HS-5 (cell line): ENCODE data around the gene IGLL1.
"Not testable (repeated sequence)": the region's sequence is repeated elsewhere in the genome, so short reads cannot be mapped to it uniquely, and the experiment has no call there.

ENCODE experiments used
- DNase-seq: peaks from one replicate; pipeline ENCODE4 v3.0.0-alpha.2; 2012; ENCODE audit warnings: low read depth

Gene IGLL1

DNA sequence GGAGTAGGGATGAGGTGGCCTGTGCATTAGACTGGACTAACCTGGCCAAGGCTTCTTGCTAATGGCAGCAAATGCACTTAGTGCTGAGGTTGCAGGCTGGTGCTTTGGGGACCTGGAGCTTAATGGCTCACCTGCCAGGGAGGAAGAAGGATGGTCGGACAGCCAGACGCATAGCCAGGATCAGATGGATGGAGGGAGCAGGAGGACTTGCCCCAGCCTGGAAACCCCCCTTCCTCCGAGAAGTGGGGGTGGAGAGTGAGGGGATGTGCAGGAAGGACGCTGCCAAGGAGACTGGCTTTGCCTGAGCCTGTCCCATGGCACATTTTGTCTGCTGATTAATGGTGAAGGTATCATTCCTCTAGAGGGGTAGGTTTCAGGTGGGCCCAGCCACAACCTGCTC is 17.9 kb downstream of the IGLL1 start:
- no peak for DNase-seq

DNA sequence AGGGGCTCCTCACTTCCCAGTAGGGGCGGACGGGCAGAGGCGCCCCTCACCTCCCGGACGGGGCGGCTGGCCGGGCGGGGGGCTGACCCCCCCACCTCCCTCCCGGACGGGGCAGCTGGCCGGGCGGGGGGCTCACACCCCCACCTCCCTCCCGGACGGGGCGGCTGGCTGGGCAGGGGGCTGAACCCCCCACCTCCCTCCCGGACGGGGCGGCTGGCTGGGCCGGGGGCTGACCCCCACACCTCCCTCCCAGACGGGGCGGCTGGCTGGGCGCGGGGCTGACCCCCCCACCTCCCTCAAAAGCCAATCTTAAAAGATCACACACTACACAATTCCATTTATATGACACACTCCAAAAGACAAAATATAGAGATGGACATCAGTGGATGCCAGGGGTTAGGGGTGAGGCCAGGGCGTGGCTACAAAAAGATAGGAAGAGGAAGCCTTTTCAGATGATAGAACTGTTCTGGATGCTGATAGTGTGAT is 19.0 kb downstream of the IGLL1 start:
- not testable (repeated sequence) for DNase-seq

DNA sequence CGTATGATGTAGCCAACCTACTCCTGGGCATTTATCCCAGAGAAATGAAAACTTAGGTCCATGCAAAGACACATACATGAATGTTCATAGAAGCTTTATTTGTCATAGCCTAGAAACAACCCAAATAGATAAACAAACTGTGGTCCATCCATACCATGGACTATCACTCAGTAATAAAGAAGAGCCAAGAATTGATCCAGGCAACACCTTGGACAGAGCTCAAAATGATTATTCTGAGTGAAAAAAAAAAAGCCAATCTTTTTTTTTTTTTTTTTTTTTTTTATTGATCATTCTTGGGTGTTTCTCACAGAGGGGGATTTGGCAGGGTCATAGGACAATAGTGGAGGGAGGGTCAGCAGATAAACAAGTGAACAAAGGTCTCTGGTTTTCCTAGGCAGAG is 19.9 kb downstream of the IGLL1 start:
- DNase-seq, result not testable (repeated sequence)

DNA sequence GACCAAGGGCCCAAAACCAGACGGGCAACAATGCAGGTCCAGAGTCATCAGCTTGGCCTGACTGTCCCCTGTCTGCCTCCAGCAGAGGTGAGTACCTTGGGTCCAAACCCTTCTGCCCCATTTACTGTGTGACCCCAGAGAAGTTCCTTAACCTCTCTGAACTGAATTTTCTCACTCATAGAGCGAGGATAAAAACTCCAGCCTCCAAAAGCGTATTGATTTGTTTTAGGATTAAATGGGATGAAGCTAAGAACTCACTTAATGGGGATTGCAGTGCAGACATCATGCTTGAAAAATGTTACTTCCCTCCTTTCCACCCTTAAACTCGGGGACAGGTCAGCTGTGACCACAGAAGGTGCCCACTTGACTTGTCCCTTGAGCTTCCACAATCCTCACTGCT is 22.6 kb downstream of the IGLL1 start:
- DNase-seq, result no peak

DNA sequence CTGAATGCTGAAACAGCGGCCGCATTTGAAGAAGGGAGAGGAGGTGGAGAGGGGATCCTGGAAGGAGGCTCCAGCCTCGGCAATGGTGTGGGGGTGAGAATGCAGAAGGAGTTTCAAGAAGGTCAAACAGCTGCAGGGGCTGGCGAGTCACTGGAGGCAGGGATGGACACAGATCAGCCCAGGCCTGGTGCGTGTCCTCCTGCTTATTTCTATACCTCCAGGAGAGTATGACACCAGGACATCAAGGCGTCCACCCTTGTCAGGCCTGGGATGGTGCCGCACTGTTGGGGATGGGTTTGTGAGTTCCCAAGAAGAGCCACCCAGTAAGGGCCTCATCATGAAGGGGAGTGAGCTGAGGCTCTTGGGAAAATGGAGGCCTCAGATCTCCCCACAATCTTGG is 23.1 kb downstream of the IGLL1 start:
- no peak for DNase-seq

DNA sequence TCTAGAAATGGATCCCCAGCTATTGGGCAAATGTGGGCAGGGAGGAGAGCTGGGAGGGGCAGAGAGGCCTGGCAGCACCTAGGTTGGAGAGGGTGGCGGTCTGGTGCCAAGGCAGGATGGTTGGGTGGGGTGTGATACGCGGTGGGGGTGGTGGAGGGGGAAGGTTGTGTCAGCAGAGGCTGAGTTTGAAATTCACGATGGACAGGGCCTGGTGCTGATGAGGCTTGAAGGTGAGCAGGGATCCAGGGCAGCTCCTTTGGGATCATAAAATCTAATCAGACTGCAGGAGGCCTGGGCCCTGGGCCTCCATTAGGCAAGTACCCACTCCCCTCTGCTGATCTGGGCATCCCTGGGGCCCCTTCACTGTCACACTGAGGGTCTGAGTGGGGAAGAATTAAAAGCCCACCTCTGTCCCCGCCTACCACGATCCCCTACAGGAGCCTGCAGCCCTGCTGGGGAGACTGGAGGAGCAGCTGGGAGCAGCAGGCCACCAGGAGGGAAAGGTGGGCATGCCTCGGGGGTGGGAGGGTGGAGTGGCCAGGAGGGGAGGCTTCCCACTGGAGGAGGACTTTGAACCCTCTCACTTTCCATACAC is 24.0 kb downstream of the IGLL1 start:
- no peak for DNase-seq

DNA sequence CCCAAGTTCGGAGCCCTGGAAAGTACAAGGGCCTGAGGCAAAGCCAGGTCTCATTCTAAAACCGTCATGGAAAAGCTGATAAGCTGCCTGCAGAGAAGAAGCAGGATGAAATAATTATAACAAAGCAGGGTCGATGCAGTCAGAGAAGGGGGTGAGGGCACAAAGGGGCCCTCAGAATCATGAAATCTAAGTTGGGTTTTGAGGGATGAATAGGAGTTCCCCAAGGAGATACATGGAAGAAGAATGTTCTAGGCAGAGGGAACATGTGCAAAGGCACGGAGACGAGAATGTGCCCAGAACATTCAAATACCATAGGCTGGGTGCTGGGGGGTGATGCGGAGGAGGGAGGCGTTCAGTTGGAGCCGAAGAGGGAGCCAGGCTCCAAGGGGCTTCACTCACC is 25.0 kb downstream of the IGLL1 start:
- DNase-seq, result no peak

DNA sequence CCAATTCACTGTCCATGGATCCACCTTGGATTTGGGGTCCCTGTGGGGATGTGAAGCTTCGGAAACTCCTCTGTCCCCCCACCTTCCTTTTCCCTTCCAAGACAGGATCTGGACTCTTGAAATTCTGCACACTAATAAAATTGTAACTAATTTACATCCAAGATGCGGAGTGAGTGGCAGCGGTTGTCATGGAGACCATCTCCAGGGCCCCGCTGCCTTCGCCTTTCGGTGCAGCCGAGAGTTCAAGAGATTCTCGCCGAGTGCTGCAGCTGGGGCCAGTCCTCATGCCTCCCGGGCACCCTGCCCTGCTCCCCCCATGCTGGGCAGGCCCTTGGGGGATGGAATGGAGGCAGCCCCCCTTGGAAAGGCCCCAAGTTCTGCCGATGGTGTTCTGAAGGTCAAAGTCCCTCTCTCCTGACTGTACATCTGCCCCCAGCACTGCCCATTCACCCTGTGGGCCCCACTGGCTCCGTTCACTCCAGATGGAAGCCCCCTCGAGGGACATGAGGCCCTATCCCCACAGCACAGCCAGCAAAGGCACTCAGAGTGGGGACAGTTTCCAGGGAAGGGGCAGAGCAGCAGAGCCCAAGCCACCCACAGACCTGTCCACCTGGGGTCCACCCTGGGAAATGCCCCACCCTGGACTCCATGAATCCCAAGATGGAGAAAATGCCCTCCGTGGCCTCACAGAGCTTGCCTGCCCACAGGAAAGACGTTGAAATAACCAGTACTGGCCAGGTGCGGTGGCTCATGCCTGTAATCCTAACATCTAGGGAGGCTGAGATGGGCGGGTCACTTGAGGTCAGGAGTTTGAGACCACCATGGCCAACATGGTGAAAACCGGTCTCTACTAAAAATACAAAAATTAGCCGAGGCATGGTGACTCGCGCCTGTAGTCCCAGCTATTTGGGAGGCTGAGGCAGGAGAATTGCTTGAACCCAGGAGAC is 25.9 kb downstream of the IGLL1 start:
- DNase-seq, result no peak

DNA sequence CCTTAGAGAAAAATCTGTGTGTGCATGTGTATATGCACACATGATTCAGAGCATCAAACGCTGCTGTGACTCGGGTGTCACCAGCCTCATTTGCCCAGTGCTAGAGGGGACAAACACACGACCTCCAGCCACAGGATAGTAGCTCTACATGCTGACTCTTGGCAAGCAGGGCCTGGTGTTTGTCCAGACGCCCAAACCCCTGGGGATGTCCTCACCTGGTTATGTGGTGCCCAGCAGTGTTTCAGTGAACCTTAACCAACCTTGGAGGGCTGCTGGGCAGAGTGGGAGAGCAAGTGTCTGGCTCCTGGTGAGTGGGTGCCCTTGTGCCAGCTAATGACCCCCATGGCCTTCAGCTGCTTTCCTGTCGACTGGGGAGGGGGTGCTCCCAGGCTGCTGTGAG is 26.7 kb downstream of the IGLL1 start:
- no peak for DNase-seq

DNA sequence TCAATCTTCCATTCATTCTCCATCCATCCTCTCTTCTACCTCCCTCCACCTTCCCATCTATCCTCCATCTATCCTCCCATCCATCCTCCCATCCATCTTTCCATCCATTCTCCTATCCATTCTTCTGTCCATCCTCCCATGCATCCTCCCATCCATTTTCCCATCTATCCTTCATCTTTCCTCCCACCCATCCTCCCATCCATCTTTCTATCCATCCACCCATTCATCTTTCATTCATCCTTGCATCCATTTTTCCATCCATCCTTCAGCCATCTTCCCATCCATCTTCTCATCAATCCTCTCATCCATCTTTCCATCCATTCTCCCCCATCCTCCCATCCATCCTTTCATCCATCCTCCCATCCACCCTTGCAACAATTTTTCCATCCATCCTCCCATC is 27.5 kb downstream of the IGLL1 start:
- no peak for DNase-seq

DNA sequence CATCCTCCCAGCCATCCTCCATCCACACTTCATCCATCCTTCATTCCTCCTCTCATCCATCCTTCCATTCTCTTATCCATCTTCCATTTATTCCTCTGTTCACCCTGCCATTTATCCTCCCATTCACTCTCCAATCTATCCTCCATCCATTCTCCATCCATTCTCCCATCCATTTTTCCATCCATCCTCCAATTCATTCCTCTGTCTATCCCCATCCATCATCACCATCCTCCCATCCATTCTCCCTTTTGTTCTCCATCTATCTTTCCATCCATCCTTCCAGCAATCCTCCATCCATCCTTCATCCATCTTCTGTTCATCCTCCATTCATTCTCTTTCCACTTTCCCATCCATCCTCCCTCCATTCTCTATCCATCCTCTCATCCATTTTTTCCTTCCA is 28.7 kb downstream of the IGLL1 start:
- DNase-seq, result no peak

DNA sequence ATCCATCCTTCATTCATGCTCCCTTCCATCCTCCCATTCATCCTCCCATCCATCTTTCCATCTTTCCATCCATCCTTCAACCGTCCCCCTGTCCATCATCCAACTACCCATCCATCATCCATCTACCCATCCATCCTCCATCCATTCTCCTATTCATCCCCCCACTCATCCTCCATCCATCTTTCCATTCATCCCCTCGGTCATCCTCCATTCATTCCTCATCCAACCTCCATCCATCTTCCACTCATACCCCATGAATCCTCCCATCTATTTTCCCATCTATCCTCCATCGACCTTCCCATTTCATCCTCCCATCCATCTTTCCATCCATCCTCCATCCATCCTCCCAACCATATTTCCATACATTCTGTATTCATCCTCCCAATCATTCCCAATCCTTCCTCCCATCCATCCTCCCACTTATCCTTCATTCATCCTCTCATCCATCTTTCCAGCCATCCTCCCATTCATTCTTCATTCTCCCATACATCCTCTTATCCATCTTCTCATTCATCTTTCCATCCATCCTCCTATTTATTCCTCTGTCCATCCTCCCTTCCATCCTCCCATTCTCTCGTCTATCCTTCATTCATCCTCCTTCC is 29.9 kb downstream of the IGLL1 start:
- no peak for DNase-seq

DNA sequence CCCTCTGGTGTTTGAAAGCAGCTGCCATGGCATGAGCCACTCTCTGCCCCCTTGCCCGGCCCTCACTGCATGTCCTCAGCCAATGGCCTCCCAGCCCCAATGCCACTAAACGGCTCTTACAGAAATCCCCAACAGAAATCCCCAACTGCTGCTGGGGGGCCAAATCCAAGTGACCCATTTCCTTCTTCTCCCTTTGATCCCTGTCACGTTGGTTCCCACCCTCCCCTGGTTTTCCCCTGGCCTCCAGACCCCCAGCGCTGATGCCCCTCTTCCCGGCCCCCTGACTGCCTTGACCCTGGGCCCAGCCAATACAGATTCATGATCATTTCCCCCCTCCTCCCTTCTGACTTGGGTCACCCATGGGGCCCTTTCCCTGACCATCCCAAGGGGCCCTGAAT is 30.9 kb downstream of the IGLL1 start:
- no peak for DNase-seq

DNA sequence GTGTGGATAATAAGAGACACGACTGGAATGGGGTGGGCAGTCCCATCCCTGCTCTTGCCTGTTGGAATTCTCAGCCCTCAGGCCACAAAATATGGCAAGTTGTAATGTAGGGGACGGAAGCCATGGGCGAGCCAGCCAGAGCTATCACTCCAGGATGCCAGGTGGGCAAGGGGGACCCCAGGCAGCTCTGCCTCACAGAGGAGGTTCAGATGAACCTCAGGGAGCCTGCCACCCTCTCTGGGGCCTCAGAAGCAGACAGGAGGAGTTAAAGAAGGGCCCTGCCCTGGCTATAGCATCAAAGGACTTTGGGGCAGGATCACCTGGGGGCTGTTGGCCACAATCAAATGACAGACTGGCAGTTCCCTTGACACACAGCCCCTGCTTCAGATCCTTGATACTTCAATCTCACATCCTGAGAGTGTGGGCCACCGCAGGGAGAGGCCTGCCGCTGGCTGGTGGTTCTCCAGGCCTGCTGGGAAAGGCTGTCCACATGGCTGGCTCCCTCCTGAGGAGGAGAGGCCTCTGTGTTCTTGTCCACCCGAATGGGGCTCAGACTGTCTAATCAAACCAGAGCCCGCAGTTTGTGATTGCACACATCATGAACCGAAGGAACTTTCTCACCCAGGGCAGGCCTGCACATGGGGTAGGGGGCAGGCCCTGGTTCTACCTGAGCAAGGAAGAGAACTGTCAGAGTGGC is 31.4 kb downstream of the IGLL1 start:
- no peak for DNase-seq

DNA sequence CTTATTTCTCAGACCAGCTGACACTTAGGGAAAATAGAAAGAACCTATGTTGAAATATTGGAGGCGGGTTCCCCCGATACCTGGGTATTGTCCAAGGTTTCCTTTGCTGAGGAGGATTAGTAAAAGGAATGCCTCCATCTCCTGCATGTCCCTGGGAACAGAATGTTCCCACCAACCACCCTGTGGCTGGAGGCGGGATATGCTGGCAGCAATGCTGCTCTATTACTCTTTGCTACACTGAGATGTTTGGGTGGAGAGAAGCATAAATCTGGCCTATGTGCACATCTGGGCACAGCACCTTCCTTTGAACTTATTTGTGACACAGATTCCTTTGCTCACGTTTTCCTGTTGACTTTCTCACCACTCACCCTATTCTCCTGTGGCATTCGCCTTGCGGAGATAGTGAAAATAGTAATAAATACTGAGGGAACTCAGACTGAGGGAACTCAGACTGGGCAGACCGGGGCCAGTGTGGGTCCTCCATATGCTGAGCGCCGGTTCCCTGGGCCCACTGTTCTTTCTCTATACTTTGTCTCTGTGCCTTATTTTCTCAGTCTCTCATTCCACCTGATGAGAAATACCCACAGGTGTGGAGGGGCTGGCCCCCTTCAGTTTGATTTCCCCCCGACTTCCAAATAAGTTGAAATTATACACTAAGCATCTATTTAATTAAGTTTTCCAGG is 32.1 kb downstream of the IGLL1 start:
- DNase-seq, result no peak

DNA sequence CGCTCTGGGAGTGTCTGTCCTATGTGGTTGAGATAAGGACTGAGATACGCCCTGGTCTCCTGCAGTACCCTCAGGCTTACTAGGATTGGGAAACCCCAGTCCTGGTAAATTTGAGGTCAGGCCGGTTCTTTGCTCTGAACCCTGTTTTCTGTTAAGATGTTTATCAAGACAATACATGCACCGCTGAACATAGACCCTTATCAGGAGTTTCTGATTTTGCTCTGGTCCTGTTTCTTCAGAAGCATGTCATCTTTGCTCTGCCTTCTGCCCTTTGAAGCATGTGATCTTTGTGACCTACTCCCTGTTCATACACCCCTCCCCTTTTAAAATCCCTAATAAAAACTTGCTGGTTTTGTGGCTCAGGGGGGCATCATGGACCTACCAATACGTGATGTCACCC is 32.7 kb downstream of the IGLL1 start:
- not testable (repeated sequence) for DNase-seq

DNA sequence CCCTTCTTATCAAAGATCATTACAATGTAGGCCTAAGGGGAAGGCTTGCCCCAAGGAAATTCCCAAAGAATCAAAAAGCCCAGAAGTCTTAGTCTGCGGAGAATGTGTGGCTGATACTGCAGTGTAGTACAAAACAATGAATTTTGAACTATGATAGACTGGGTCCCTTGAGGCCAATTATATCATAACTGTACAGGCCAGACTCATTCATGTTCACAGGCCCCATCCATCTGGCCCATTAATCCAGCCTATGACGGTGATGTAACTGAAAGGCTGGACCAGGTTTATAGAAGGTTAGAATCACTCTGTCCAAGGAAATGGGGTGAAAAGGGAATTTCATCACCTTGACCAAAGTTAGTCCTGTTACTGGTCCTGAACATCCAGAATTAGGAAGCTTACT is 35.2 kb downstream of the IGLL1 start:
- no peak for DNase-seq

DNA sequence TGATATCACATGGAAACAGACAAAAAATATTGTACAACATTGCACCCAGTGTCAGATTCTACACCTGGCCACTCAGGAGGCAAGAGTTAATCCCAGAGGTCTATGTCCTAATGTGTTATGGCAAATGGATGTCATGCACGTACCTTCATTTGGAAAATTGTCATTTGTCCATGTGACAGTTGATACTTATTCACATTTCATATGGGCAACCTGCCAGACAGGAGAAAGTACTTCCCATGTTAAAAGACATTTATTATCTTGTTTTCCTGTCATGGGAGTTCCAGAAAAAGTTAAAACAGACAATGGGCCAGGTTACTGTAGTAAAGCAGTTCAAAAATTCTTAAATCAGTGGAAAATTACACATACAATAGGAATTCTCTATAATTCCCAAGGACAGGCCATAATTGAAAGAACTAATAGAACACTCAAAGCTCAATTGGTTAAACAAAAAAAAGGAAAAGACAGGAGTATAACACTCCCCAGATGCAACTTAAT is 36.5 kb downstream of the IGLL1 start:
- not testable (repeated sequence) for DNase-seq

DNA sequence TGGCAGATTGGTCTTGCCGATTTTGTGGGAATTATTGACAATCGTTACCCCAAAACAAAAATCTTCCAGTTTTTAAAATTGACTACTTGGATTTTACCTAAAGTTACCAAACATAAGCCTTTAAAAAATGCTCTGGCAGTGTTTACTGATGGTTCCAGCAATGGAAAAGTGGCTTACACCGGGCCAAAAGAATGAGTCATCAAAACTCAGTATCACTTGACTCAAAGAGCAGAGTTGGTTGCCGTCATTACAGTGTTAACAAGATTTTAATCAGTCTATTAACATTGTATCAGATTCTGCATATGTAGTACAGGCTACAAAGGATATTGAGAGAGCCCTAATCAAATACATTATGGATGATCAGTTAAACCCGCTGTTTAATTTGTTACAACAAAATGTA is 37.2 kb downstream of the IGLL1 start:
- DNase-seq, result no peak

DNA sequence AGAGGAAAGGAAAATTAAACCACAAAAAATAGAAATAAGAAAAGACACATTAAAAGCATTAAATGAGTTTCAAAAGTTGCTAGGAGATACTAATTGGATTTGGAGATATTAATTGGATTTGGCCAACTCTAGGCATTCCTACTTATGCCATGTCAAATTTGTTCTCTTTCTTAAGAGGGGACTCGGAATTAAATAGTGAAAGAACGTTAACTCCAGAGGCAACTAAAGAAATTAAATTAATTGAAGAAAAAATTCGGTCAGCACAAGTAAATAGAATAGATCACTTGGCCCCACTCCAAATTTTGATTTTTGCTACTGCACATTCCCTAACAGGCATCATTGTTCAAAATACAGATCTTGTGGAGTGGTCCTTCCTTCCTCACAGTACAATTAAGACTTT is 37.7 kb downstream of the IGLL1 start:
- DNase-seq, result not testable (repeated sequence)

DNA sequence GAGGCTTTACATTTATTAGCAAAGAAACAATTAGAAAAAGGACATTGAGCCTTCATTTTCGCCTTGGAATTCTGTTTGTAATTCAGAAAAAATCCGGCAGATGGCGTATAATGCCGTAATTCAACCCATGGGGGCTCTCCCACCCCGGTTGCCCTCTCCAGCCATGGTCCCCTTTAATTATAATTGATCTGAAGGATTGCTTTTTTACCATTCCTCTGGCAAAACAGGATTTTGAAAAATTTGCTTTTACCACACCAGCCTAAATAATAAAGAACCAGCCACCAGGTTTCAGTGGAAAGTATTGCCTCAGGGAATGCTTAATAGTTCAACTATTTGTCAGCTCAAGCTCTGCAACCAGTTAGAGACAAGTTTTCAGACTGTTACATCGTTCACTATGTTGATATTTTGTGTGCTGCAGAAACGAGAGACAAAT is 38.2 kb downstream of the IGLL1 start:
- not testable (repeated sequence) for DNase-seq

DNA sequence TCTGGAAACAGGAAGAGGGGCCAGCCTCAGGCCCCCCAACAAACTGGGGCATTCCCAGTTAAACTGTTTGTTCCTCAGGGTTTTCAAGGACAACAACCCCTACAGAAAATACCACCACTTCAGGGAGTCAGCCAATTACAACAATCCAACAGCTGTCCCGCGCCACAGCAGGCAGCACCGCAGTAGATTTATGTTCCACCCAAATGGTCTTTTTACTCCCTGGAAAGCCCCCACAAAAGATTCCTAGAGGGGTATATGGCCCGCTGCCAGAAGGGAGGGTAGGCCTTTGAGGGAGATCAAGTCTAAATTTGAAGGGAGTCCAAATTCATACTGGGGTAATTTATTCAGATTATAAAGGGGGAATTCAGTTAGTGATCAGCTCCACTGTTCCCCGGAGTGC is 39.3 kb downstream of the IGLL1 start:
- DNase-seq, result not testable (repeated sequence)
